ENCODE data around the gene FZR1. TPM values are rescaled to one million over a fixed set of nuclear protein-coding genes. Genes with fewer than 3 reads are reported as not detected.

FZR1 gene
- 41.1 and 45.3 TPM in 2 replicates for total RNA-seq

GRCh38 chr19:3505598-3506383, at the start of gene FZR1:
Gene FZR1 (plus strand): TSS chr19:3506311. CDS start chr19:3522990, 16,679 bp downstream.
- H3K4me3 Mint-ChIP-seq = peak within 1 kb of the TSS; percentile 93
- peak; percentile 100 for DNase-seq (ENCODE audit: low spot score)
- H3K4me1 Mint-ChIP-seq (ENCODE audit: low read depth) = peaks cover 43% of the 10 kb centered on the region
- H3K27me3 Mint-ChIP-seq (ENCODE audit: insufficient read depth) = no peaks in the 10 kb centered on the region
- no peaks in the 10 kb centered on the region for H3K9me3 Mint-ChIP-seq
- H3K36me3 Mint-ChIP-seq (ENCODE audit: low read depth) = peaks cover 6% of the 10 kb centered on the region
- intact Hi-C loops (cut with micrococcal nuclease) = loop anchor here (1.0 to 5.0 kb wide), 7 partner anchors 52 to 1343 kb away; partner anchors contain the start of genes CHAF1A, DOT1L, HMG20B and MFSD12
- H3K27ac Mint-ChIP-seq = peak within 1 kb of the TSS; percentile 97

- intact Hi-C loops (cut with micrococcal nuclease) = no loop called here
- no peak for DNase-seq (ENCODE audit: low spot score)
Measured at GRCh38 chr19:3456925-3457527, 49.1 kb upstream of the FZR1 start.

GRCh38 chr19:3457528-3458228, 48.4 kb upstream of the FZR1 start:
- H3K4me3 Mint-ChIP-seq = no peak overlapping the region
- H3K4me1 Mint-ChIP-seq (ENCODE audit: low read depth) = no peaks in the 10 kb centered on the region
- H3K9me3 Mint-ChIP-seq = no peaks in the 10 kb centered on the region
- intact Hi-C loops (cut with micrococcal nuclease) = no loop called here
- peaks cover 2% of the 10 kb centered on the region for H3K36me3 Mint-ChIP-seq (ENCODE audit: low read depth)
- no peaks in the 10 kb centered on the region for H3K27me3 Mint-ChIP-seq (ENCODE audit: insufficient read depth)
- no peak overlapping the region for H3K27ac Mint-ChIP-seq
- DNase-seq (ENCODE audit: low spot score) = no peak

More at GRCh38 chr19:3456925-3457527, 49.1 kb upstream of the FZR1 start:
- Mint-ChIP-seq H3K9me3 (no peaks in the 10 kb centered on the region), H3K36me3 (ENCODE audit: low read depth) (peaks cover 2% of the 10 kb centered on the region), H3K27me3 (ENCODE audit: insufficient read depth) (no peaks in the 10 kb centered on the region), H3K4me1 (ENCODE audit: low read depth) (no peaks in the 10 kb centered on the region), H3K27ac (no peak overlapping the region), H3K4me3 (no peak overlapping the region)

- DNase-seq (ENCODE audit: low spot score) = no peak
- H3K9me3 Mint-ChIP-seq = no peaks in the 10 kb centered on the region
- H3K27ac Mint-ChIP-seq = no peak overlapping the region
- H3K27me3 Mint-ChIP-seq (ENCODE audit: insufficient read depth) = no peaks in the 10 kb centered on the region
- no peak overlapping the region for H3K4me3 Mint-ChIP-seq
- intact Hi-C loops (cut with micrococcal nuclease) = no loop called here
- H3K36me3 Mint-ChIP-seq (ENCODE audit: low read depth) = peaks cover 2% of the 10 kb centered on the region
- no peaks in the 10 kb centered on the region for H3K4me1 Mint-ChIP-seq (ENCODE audit: low read depth)
Measured at GRCh38 chr19:3458229-3459088, 47.7 kb upstream of the FZR1 start.

- no peak overlapping the region for H3K27ac Mint-ChIP-seq
- H3K4me3 Mint-ChIP-seq = no peak overlapping the region
- DNase-seq (ENCODE audit: low spot score) = no peak
- intact Hi-C loops (cut with micrococcal nuclease) = no loop called here
- peaks cover 2% of the 10 kb centered on the region for H3K36me3 Mint-ChIP-seq (ENCODE audit: low read depth)
- H3K9me3 Mint-ChIP-seq = no peaks in the 10 kb centered on the region
- no peaks in the 10 kb centered on the region for H3K4me1 Mint-ChIP-seq (ENCODE audit: low read depth)
- H3K27me3 Mint-ChIP-seq (ENCODE audit: insufficient read depth) = no peaks in the 10 kb centered on the region
Measured at GRCh38 chr19:3459089-3459881, 46.8 kb upstream of the FZR1 start.

- H3K27me3 Mint-ChIP-seq (ENCODE audit: insufficient read depth) = no peaks in the 10 kb centered on the region
Measured at GRCh38 chr19:3459965-3460582, 46.0 kb upstream of the FZR1 start.

GRCh38 chr19:3462991-3463713, 43.0 kb upstream of the FZR1 start:
- no peaks in the 10 kb centered on the region for H3K9me3 Mint-ChIP-seq
- H3K27me3 Mint-ChIP-seq (ENCODE audit: insufficient read depth) = no peaks in the 10 kb centered on the region
- no peaks in the 10 kb centered on the region for H3K4me1 Mint-ChIP-seq (ENCODE audit: low read depth)
- H3K27ac Mint-ChIP-seq = no peak overlapping the region
- intact Hi-C loops (cut with micrococcal nuclease) = no loop called here
- peaks cover 2% of the 10 kb centered on the region for H3K36me3 Mint-ChIP-seq (ENCODE audit: low read depth)
- H3K4me3 Mint-ChIP-seq = no peak overlapping the region
- DNase-seq (ENCODE audit: low spot score) = no peak

More at GRCh38 chr19:3459965-3460582, 46.0 kb upstream of the FZR1 start:
- Mint-ChIP-seq H3K9me3 (no peaks in the 10 kb centered on the region), H3K4me3 (no peak overlapping the region), H3K36me3 (ENCODE audit: low read depth) (peaks cover 2% of the 10 kb centered on the region), H3K4me1 (ENCODE audit: low read depth) (no peaks in the 10 kb centered on the region), H3K27ac (no peak overlapping the region)
- intact Hi-C loops (cut with micrococcal nuclease) = no loop called here
- DNase-seq (ENCODE audit: low spot score) = no peak

GRCh38 chr19:3463714-3464586, 42.2 kb upstream of the FZR1 start:
- Mint-ChIP-seq H3K27ac (no peak overlapping the region), H3K4me3 (no peak overlapping the region), H3K4me1 (ENCODE audit: low read depth) (no peaks in the 10 kb centered on the region), H3K9me3 (no peaks in the 10 kb centered on the region), H3K36me3 (ENCODE audit: low read depth) (peaks cover 2% of the 10 kb centered on the region), H3K27me3 (ENCODE audit: insufficient read depth) (no peaks in the 10 kb centered on the region)
- no peak for DNase-seq (ENCODE audit: low spot score)
- intact Hi-C loops (cut with micrococcal nuclease) = no loop called here

- no peaks in the 10 kb centered on the region for H3K4me1 Mint-ChIP-seq (ENCODE audit: low read depth)
- intact Hi-C loops (cut with micrococcal nuclease) = no loop called here
Measured at GRCh38 chr19:3464587-3465235, 41.4 kb upstream of the FZR1 start.

GRCh38 chr19:3465552-3465951, 40.6 kb upstream of the FZR1 start:
- intact Hi-C loops (cut with micrococcal nuclease) = no loop called here
- DNase-seq (ENCODE audit: low spot score) = no peak
- Mint-ChIP-seq H3K27me3 (ENCODE audit: insufficient read depth) (no peaks in the 10 kb centered on the region), H3K4me3 (no peak overlapping the region), H3K36me3 (ENCODE audit: low read depth) (peaks cover 2% of the 10 kb centered on the region), H3K4me1 (ENCODE audit: low read depth) (no peaks in the 10 kb centered on the region), H3K27ac (no peak overlapping the region), H3K9me3 (no peaks in the 10 kb centered on the region)

More at GRCh38 chr19:3464587-3465235, 41.4 kb upstream of the FZR1 start:
- no peak overlapping the region for H3K27ac Mint-ChIP-seq
- H3K36me3 Mint-ChIP-seq (ENCODE audit: low read depth) = peaks cover 2% of the 10 kb centered on the region
- H3K4me3 Mint-ChIP-seq = no peak overlapping the region
- H3K9me3 Mint-ChIP-seq = no peaks in the 10 kb centered on the region
- DNase-seq (ENCODE audit: low spot score) = no peak
- no peaks in the 10 kb centered on the region for H3K27me3 Mint-ChIP-seq (ENCODE audit: insufficient read depth)

Measured in activated T-helper 1 cell treated with anti-CD3 and anti-CD28 coated beads, Interleukin-12 subunit alpha, Interleukin-12 subunit beta, Interleukin-2, Interleukin-4 antibody, amounts not matched to agents 30 ng/mL and 10 ng/mL and 1 ng/mL, durations not matched to agents 14 hours and 24 hours and 36 hours (primary cell).